HL-60 (cell line): Measurements from ENCODE around the gene DNAAF5.

ENCODE experiments used
- DNase-seq, 2 experiments: peaks; one replicate each; pipeline ENCODE4 v3.0.0-alpha.2; 2010 to 2020; ENCODE audit warnings: low read depth in 1 of 2, low spot score in 1 of 2
- H3K27ac ChIP-seq: fragments of 250-450 bp; sonication (Bioruptor Pico); replicated peaks from 2 replicates; pipeline ENCODE4 v1.5.1; 2020; ENCODE audit warnings: mild to moderate bottlenecking, moderate library complexity
- H3K27me3 ChIP-seq: fragments of 250-450 bp; sonication (Bioruptor Pico); 2 replicates; pipeline ENCODE4 v1.5.1; 2021; ENCODE audit warnings: mild to moderate bottlenecking, moderate library complexity; ENCODE audit not compliant: insufficient read depth, poor library complexity, severe bottlenecking
- H3K4me3 ChIP-seq: replicated peaks from 2 replicates; pipeline ENCODE4 v1.5.1; 2011; ENCODE audit warnings: mild to moderate bottlenecking, control low read depth, low read length; ENCODE audit not compliant: insufficient read depth
- GABPA ChIP-seq: IDR thresholded peaks from 2 replicates; pipeline ENCODE4 v1.6.1; 2012; ENCODE audit warnings: low read depth
- POLR2AphosphoS5 ChIP-seq: IDR thresholded peaks from 2 replicates; pipeline ENCODE4 v1.6.1; 2012; ENCODE audit warnings: low read depth
- REST ChIP-seq: IDR thresholded peaks from 2 replicates; pipeline ENCODE4 v1.6.1; 2012; ENCODE audit warnings: low read depth; ENCODE audit not compliant: insufficient replicate concordance
- SPI1 ChIP-seq: IDR thresholded peaks from 2 replicates; pipeline ENCODE4 v1.6.1; 2012; ENCODE audit warnings: low read depth, mild to moderate bottlenecking, borderline replicate concordance
- TF ChIP-seq, protein P1 (sequence below): IDR thresholded peaks from one replicate; pipeline ENCODE4 v1.5.1; 2011; ENCODE audit warnings: low read length, control low read depth, inconsistent platforms; ENCODE audit not compliant: insufficient read depth

Gene DNAAF5

GRCh38 chr7:774161-775109 is 47.9 kb downstream of the DNAAF5 start:
- Histone ChIP-seq H3K27ac (no peak overlapping the region), H3K27me3 (no peaks in the 10 kb centered on the region), H3K4me3 (no peak overlapping the region)
- TF ChIP-seq, protein P1, sequence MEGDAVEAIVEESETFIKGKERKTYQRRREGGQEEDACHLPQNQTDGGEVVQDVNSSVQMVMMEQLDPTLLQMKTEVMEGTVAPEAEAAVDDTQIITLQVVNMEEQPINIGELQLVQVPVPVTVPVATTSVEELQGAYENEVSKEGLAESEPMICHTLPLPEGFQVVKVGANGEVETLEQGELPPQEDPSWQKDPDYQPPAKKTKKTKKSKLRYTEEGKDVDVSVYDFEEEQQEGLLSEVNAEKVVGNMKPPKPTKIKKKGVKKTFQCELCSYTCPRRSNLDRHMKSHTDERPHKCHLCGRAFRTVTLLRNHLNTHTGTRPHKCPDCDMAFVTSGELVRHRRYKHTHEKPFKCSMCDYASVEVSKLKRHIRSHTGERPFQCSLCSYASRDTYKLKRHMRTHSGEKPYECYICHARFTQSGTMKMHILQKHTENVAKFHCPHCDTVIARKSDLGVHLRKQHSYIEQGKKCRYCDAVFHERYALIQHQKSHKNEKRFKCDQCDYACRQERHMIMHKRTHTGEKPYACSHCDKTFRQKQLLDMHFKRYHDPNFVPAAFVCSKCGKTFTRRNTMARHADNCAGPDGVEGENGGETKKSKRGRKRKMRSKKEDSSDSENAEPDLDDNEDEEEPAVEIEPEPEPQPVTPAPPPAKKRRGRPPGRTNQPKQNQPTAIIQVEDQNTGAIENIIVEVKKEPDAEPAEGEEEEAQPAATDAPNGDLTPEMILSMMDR = peak; percentile 69
- TF ChIP-seq POLR2AphosphoS5 = no peak
- DNase-seq = peak in 1 of 2 experiments; percentile 34

- no peaks in the 10 kb centered on the region for H3K27me3 ChIP-seq
- no peak overlapping the region for H3K4me3 ChIP-seq
- no peak overlapping the region for H3K27ac ChIP-seq
- DNase-seq = no peak
- no peak for TF ChIP-seq POLR2AphosphoS5
- TF ChIP-seq SPI1 = no peak
- TF ChIP-seq, protein P1 = no peak
- TF ChIP-seq GABPA = no peak
- TF ChIP-seq REST = no peak
These were observed 49.9 kb downstream of the DNAAF5 start for GRCh38 chr7:776381-776780.

DNA sequence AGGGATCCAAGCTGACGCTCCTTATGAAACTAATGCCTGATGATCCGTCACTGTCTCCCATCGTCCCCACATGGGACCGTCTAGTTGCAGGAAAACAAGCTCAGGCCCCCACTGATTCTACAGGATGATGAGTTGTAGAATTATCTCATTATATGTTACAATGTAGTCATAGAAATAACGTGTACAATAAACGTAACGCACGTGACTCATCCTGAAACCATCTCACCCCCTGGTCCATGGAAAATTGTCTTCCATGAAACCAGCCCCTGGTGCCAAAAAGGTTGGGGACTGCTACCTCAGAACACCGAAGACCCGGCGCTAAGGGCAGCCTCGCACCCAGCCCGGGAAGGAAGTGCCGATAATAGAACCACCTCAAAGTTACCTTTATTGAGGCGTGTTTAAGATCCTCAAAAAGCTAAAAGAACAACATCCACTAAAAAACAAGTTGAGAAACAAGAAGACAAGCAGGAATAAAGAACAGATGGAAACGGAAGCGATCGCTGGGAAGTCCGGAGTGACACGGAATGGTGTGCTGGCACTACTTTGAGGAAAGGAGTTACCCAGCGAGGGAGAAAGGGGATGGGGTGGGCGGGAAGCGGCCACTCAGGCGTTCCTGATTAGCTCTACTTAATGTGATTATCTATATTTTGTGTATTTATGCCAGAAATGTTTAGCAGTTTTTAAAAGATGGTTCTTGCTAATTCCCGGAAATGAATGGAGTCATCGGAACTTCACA is 50.7 kb downstream of the DNAAF5 start:
- no peak overlapping the region for H3K4me3 ChIP-seq
- no peak for DNase-seq
- TF ChIP-seq SPI1 (no peak), REST (no peak), POLR2AphosphoS5 (no peak), GABPA (no peak)
- TF ChIP-seq, protein P1 = no peak
- no peaks in the 10 kb centered on the region for H3K27me3 ChIP-seq
- no peak overlapping the region for H3K27ac ChIP-seq
